Neural cell (in vitro differentiated cells): ENCODE results near the gene ZNF714.

Source experiments
- CTCF ChIP-seq: fragments of 450-650 bp; IDR thresholded peaks from 2 replicates; pipeline ENCODE4 v1.5.1; 2014; ENCODE audit warnings: antibody characterized with exemption, mild to moderate bottlenecking, moderate library complexity; ENCODE audit not compliant: poor library complexity, severe bottlenecking
- EP300 ChIP-seq: fragments of 450-650 bp; conservative IDR thresholded peaks from 2 replicates; pipeline ENCODE4 v1.6.1; 2014; ENCODE audit warnings: antibody characterized with exemption, mild to moderate bottlenecking, moderate library complexity; ENCODE audit not compliant: poor library complexity, severe bottlenecking
- EZH2 ChIP-seq: fragments of 200-600, 300-800 bp; shearing (Covaris generic), sonication (generic); IDR thresholded peaks from 2 replicates; pipeline ENCODE4 v1.6.1; 2014; ENCODE audit warnings: antibody characterized with exemption, low read length, borderline replicate concordance, mild to moderate bottlenecking; ENCODE audit not compliant: insufficient read depth, poor library complexity, severe bottlenecking
- POLR2AphosphoS5 ChIP-seq: IDR thresholded peaks from 2 replicates; pipeline ENCODE4 v1.6.1; 2012
- RAD21 ChIP-seq: fragments of 450-650 bp; conservative IDR thresholded peaks from 2 replicates; pipeline ENCODE4 v1.6.1; 2014; ENCODE audit warnings: antibody characterized with exemption, mild to moderate bottlenecking, moderate library complexity
- REST ChIP-seq: IDR thresholded peaks from 2 replicates; pipeline ENCODE4 v1.6.1; 2012; ENCODE audit warnings: borderline replicate concordance
- SMC3 ChIP-seq: fragments of 450-650 bp; conservative IDR thresholded peaks from 2 replicates; pipeline ENCODE4 v1.6.1; 2014; ENCODE audit warnings: antibody characterized with exemption, mild to moderate bottlenecking, moderate library complexity; ENCODE audit not compliant: poor library complexity
- TAF1 ChIP-seq: IDR thresholded peaks from 2 replicates; pipeline ENCODE4 v1.6.1; 2012; ENCODE audit warnings: low read depth

- TF ChIP-seq CTCF = no peak
- TF ChIP-seq EZH2 = no peak
- TF ChIP-seq POLR2AphosphoS5 = no peak
- no peak for TF ChIP-seq EP300
- no peak for TF ChIP-seq REST
- no peak for TF ChIP-seq SMC3
- TF ChIP-seq TAF1 = no peak
- TF ChIP-seq RAD21 = no peak
Measured at GRCh38 chr19:21045028-21045427, 37.0 kb upstream of the ZNF714 start.
